Mesenchymal stem cell (in vitro differentiated cells and primary cell): ENCODE results near the gene SYNRG.

ENCODE experiments used
- DNase-seq: peaks from one replicate; pipeline ENCODE4 v3.0.0-alpha.2; 2013
- H2AFZ ChIP-seq: one replicate; pipeline ENCODE4 v1.6.1; 2013; ENCODE audit warnings: low read depth, mild to moderate bottlenecking, control low read depth, inconsistent platforms, low read length, moderate library complexity
- H2AK5ac ChIP-seq: 2 replicates; pipeline ENCODE4 v1.6.1; 2013; ENCODE audit warnings: low read length, moderate library complexity, mild to moderate bottlenecking, inconsistent platforms; ENCODE audit not compliant: severe bottlenecking
- H2BK120ac ChIP-seq: one replicate; pipeline ENCODE4 v1.6.1; 2013; ENCODE audit warnings: low read depth, mild to moderate bottlenecking, inconsistent platforms, low read length, moderate library complexity
- H2BK12ac ChIP-seq, 2 experiments: one replicate each; pipeline ENCODE4 v1.6.1; 2013; ENCODE audit warnings: inconsistent platforms in 2 of 2, low read length in 2 of 2, mild to moderate bottlenecking in 2 of 2, moderate library complexity in 2 of 2, control low read depth in 1 of 2
- H2BK15ac ChIP-seq: one replicate; pipeline ENCODE4 v1.6.1; 2013; ENCODE audit warnings: mild to moderate bottlenecking, low read depth, inconsistent platforms; ENCODE audit not compliant: poor library complexity, severe bottlenecking
- H2BK5ac ChIP-seq: 2 replicates; pipeline ENCODE4 v1.6.1; 2013; ENCODE audit warnings: low read depth, mild to moderate bottlenecking, low read length, control low read depth, inconsistent platforms; ENCODE audit not compliant: poor library complexity, severe bottlenecking
- H3K14ac ChIP-seq, 2 experiments: one replicate each; pipeline ENCODE4 v1.6.1; 2013; ENCODE audit warnings: inconsistent platforms in 2 of 2, low read length in 2 of 2, control low read depth in 1 of 2, mild to moderate bottlenecking in 1 of 2, moderate library complexity in 1 of 2
- H3K18ac ChIP-seq, 2 experiments: one replicate each; pipeline ENCODE4 v1.6.1; 2013; ENCODE audit warnings: inconsistent platforms in 2 of 2, low read length in 2 of 2, control low read depth in 1 of 2, low read depth in 1 of 2, mild to moderate bottlenecking in 1 of 2
- H3K23ac ChIP-seq, 2 experiments: one replicate each; pipeline ENCODE4 v1.6.1; 2013; ENCODE audit warnings: inconsistent platforms in 2 of 2, low read length in 2 of 2, mild to moderate bottlenecking in 2 of 2, moderate library complexity in 2 of 2, control low read depth in 1 of 2
- H3K27ac ChIP-seq: 2 replicates; pipeline ENCODE4 v1.5.1; 2013; ENCODE audit warnings: mild to moderate bottlenecking, moderate library complexity, low read length, control low read depth, inconsistent platforms; ENCODE audit not compliant: poor library complexity, severe bottlenecking
- H3K27me3 ChIP-seq, 2 experiments: 2 replicates each; pipeline versions ENCODE4 v1.6.1 to v1.7.0; 2013; ENCODE audit warnings: low read length in 2 of 2, mild to moderate bottlenecking in 2 of 2, moderate library complexity in 2 of 2, control low read depth in 1 of 2, inconsistent platforms in 1 of 2; ENCODE audit not compliant: control insufficient read depth in 1 of 2, insufficient read depth in 1 of 2
- H3K36me3 ChIP-seq, 2 experiments: 2 replicates each; pipeline versions ENCODE4 v1.6.1 to v1.7.0; 2013; ENCODE audit warnings: low read length in 2 of 2, control low read depth in 1 of 2, inconsistent platforms in 1 of 2, low read depth in 1 of 2, mild to moderate bottlenecking in 1 of 2; ENCODE audit not compliant: insufficient read depth in 2 of 2, control insufficient read depth in 1 of 2
- H3K4ac ChIP-seq, 2 experiments: one replicate each; pipeline ENCODE4 v1.6.1; 2013; ENCODE audit warnings: inconsistent platforms in 2 of 2, low read length in 2 of 2, mild to moderate bottlenecking in 2 of 2, moderate library complexity in 2 of 2, control low read depth in 1 of 2, low read depth in 1 of 2
- H3K4me1 ChIP-seq: 2 replicates; pipeline ENCODE4 v1.6.1; 2013; ENCODE audit warnings: low read depth, low read length, control low read depth; ENCODE audit not compliant: control insufficient read depth, insufficient read depth
- H3K4me2 ChIP-seq: 2 replicates; pipeline ENCODE4 v1.6.1; 2013; ENCODE audit warnings: low read length, mild to moderate bottlenecking, inconsistent platforms; ENCODE audit not compliant: poor library complexity, severe bottlenecking
- H3K4me3 ChIP-seq, 2 experiments: 2 replicates each; pipeline versions ENCODE4 v1.5.1 to v1.7.0; 2013; ENCODE audit warnings: low read length in 2 of 2, mild to moderate bottlenecking in 2 of 2, control low read depth in 1 of 2, low read depth in 1 of 2; ENCODE audit not compliant: insufficient read depth in 1 of 2
- H3K79me1 ChIP-seq: replicated peaks from 2 replicates; pipeline ENCODE4 v1.6.1; 2013; ENCODE audit warnings: mild to moderate bottlenecking, control low read depth, low read length, inconsistent platforms; ENCODE audit not compliant: poor library complexity, severe bottlenecking
- H3K9ac ChIP-seq: 2 replicates; pipeline ENCODE4 v1.7.0; 2013; ENCODE audit warnings: mild to moderate bottlenecking, low read length, moderate library complexity
- H3K9me3 ChIP-seq: 2 replicates; pipeline ENCODE4 v1.7.0; 2013; ENCODE audit warnings: mild to moderate bottlenecking, low read length; ENCODE audit not compliant: control insufficient read depth
- H4K8ac ChIP-seq: one replicate; pipeline ENCODE4 v1.6.1; 2013; ENCODE audit warnings: inconsistent platforms, mild to moderate bottlenecking, low read length, moderate library complexity
- H4K91ac ChIP-seq: one replicate; pipeline ENCODE4 v1.6.1; 2013; ENCODE audit warnings: mild to moderate bottlenecking, low read length, inconsistent platforms
- WGBS: methylation state at CpG from one replicate; pipeline ENCODE4 v1.1.7; 2013; ENCODE audit warnings: mixed read lengths; 5-methylcytosine and 5-hydroxymethylcytosine counted together

Gene SYNRG

GRCh38 chr17:37555386-37555785 is 53.8 kb downstream of the SYNRG start:
- Histone ChIP-seq H2AFZ (no peak overlapping the region), H3K36me3 (peaks cover 22 to 72% of the 10 kb centered on the region in 2 experiments), H3K27me3 (no peaks in the 10 kb centered on the region), H3K4me3 (no peak overlapping the region), H3K14ac (no peak overlapping the region), H3K79me1 (peaks cover 19% of the 10 kb centered on the region), H2BK12ac (no peak overlapping the region), H3K4me1 (no peaks in the 10 kb centered on the region), H3K4me2 (no peak overlapping the region), H3K18ac (no peak overlapping the region), H2BK15ac (no peak overlapping the region), H3K9me3 (no peaks in the 10 kb centered on the region), H3K4ac (no peak overlapping the region), H2BK120ac (no peak overlapping the region), H4K91ac (no peak overlapping the region), H2BK5ac (no peak overlapping the region), H4K8ac (no peak overlapping the region), H2AK5ac (no peak overlapping the region), H3K23ac (no peak overlapping the region), H3K27ac (no peak overlapping the region), H3K9ac (no peak overlapping the region)
- no peak for DNase-seq
- 100% methylated on average over 1 of the region's 3 CpGs for WGBS

- no peak overlapping the region for H3K4me2 ChIP-seq
- H3K23ac ChIP-seq, result no peak overlapping the region
- H3K4me3 ChIP-seq, result no peak overlapping the region
- H3K18ac ChIP-seq, result no peak overlapping the region
- no peak overlapping the region for H2BK5ac ChIP-seq
- no peaks in the 10 kb centered on the region for H3K27me3 ChIP-seq
- no peak overlapping the region for H3K14ac ChIP-seq
- peaks cover 16% of the 10 kb centered on the region for H3K79me1 ChIP-seq
- no peak overlapping the region for H4K8ac ChIP-seq
- H3K27ac ChIP-seq, result no peak overlapping the region
- DNase-seq, result no peak
- H3K9ac ChIP-seq, result no peak overlapping the region
- H3K36me3 ChIP-seq, result peaks cover 15 to 61% of the 10 kb centered on the region in 2 experiments
- no peak overlapping the region for H3K4ac ChIP-seq
- no peak overlapping the region for H2BK120ac ChIP-seq
- H2BK15ac ChIP-seq, result no peak overlapping the region
- H2AFZ ChIP-seq, result no peak overlapping the region
- H2AK5ac ChIP-seq, result no peak overlapping the region
- H4K91ac ChIP-seq, result no peak overlapping the region
- H3K4me1 ChIP-seq, result no peaks in the 10 kb centered on the region
- no peak overlapping the region for H2BK12ac ChIP-seq
- no peaks in the 10 kb centered on the region for H3K9me3 ChIP-seq
- 96% methylated on average over 6 of the region's 6 CpGs for WGBS
Observed at GRCh38 chr17:37553401-37553966, 55.7 kb downstream of the SYNRG start.

GRCh38 chr17:37551788-37552187 is 57.4 kb downstream of the SYNRG start:
- no peak overlapping the region for H2AFZ ChIP-seq
- no peak overlapping the region for H3K4ac ChIP-seq
- H3K4me2 ChIP-seq, result no peak overlapping the region
- H2BK120ac ChIP-seq, result no peak overlapping the region
- no peak overlapping the region for H3K9ac ChIP-seq
- no peaks in the 10 kb centered on the region for H3K4me1 ChIP-seq
- no peak overlapping the region for H2BK12ac ChIP-seq
- H2BK5ac ChIP-seq, result no peak overlapping the region
- no peak overlapping the region for H4K91ac ChIP-seq
- no peak overlapping the region for H3K27ac ChIP-seq
- H3K9me3 ChIP-seq, result no peaks in the 10 kb centered on the region
- H3K14ac ChIP-seq, result no peak overlapping the region
- H2AK5ac ChIP-seq, result no peak overlapping the region
- peaks cover 16% of the 10 kb centered on the region for H3K79me1 ChIP-seq
- H3K18ac ChIP-seq, result no peak overlapping the region
- H3K23ac ChIP-seq, result no peak overlapping the region
- H3K27me3 ChIP-seq, result no peaks in the 10 kb centered on the region
- H4K8ac ChIP-seq, result no peak overlapping the region
- H2BK15ac ChIP-seq, result no peak overlapping the region
- 100% methylated on average over 2 of the region's 3 CpGs for WGBS
- no peak overlapping the region for H3K4me3 ChIP-seq
- H3K36me3 ChIP-seq, result peaks cover 11 to 44% of the 10 kb centered on the region in 2 experiments
- DNase-seq, result no peak

DNA sequence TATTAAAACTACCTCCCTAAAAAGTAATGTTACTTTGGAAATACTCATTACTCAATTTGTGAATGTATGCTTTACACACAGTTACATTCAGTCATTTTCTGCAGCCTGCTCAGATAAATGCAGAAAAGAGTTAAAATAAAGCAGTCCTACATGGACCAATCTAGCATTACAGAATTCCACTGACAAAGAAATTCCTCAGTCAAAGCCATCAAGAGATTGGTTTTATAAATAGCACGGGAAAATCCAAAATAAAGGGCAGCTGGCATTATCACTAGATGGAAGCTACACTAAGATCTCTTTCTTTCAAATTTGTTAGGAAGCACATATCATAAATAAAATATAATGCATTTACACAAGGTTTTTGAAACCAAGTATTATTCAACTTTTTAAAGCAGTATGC is 61.2 kb downstream of the SYNRG start:
- Histone ChIP-seq H3K23ac (no peak overlapping the region), H3K27ac (no peak overlapping the region), H4K8ac (no peak overlapping the region), H2BK12ac (no peak overlapping the region), H3K9me3 (no peaks in the 10 kb centered on the region), H3K79me1 (peaks cover 11% of the 10 kb centered on the region), H2BK15ac (no peak overlapping the region), H3K4ac (no peak overlapping the region), H3K27me3 (no peaks in the 10 kb centered on the region), H4K91ac (no peak overlapping the region), H2AK5ac (no peak overlapping the region), H3K14ac (no peak overlapping the region), H3K4me2 (no peak overlapping the region), H2AFZ (no peak overlapping the region), H3K4me3 (no peak overlapping the region), H2BK120ac (no peak overlapping the region), H3K18ac (no peak overlapping the region), H3K36me3 (peaks cover 6 to 31% of the 10 kb centered on the region in 2 experiments), H3K4me1 (peaks cover 2% of the 10 kb centered on the region), H3K9ac (no peak overlapping the region), H2BK5ac (no peak overlapping the region)
- WGBS, result no CpG with 5 or more reads among the region's 1 CpG
- no peak for DNase-seq
